MCF 10A (cell line): Measurements from ENCODE around the gene TRIM49B. TPM values are rescaled to one million over a fixed set of nuclear protein-coding genes. Genes with fewer than 3 reads are reported as not detected.
"Not testable (repeated sequence)": the region's sequence is repeated elsewhere in the genome, so short reads cannot be mapped to it uniquely, and the experiment has no call there.

Experiments
- Bru-seq: library from RNA; stranded (reverse); fragments of 400-500 nt; gene quantifications from one replicate; lab custom pipeline; 2021; lab: Mats Ljungman, UMichigan
- BruChase-seq, 2 experiments: library from RNA; stranded (reverse); fragments of 400-500 nt; gene quantifications; one replicate each; lab custom pipeline; 2021; lab: Mats Ljungman, UMichigan
- BruUV-seq: library from RNA; stranded (reverse); fragments of 400-500 nt; replicated peaks from 2 replicates; lab custom pipeline; 2021; lab: Mats Ljungman, UMichigan
- CTCF ChIA-PET: fragments of 300-600 bp; sonication (Branson Sonifier 250); formaldehyde crosslinking; extraction: SDS; loops from one replicate; lab custom pipeline; 2021; ENCODE audit warnings: antibody characterized with exemption, inconsistent platforms; lab: Yijun Ruan, JAX
- POLR2A ChIA-PET: fragments of 300-600, 350-650 bp; sonication (Branson Sonifier 250); formaldehyde crosslinking; extraction: SDS; loops from one replicate; lab custom pipeline; 2020; ENCODE audit warnings: antibody characterized with exemption, inconsistent platforms; lab: Yijun Ruan, JAX
- DNase-seq: peaks from one replicate; pipeline ENCODE4 v3.0.0-alpha.2; 2018; ENCODE audit not compliant: unreplicated experiment
- H3K27ac Mint-ChIP-seq: one replicate; pipeline ENCODE4 v1.8.0; 2022; ENCODE audit warnings: mild to moderate bottlenecking, low read depth, mixed read lengths; ENCODE audit not compliant: unreplicated experiment
- H3K27me3 Mint-ChIP-seq: one replicate; pipeline ENCODE4 v1.8.0; 2022; ENCODE audit warnings: mixed read lengths; ENCODE audit not compliant: insufficient read depth, unreplicated experiment
- H3K36me3 Mint-ChIP-seq: one replicate; pipeline ENCODE4 v1.8.0; 2022; ENCODE audit warnings: mild to moderate bottlenecking, moderate library complexity, mixed read lengths; ENCODE audit not compliant: insufficient read depth, unreplicated experiment
- H3K4me1 Mint-ChIP-seq: one replicate; pipeline ENCODE4 v1.8.0; 2022; ENCODE audit warnings: mixed read lengths; ENCODE audit not compliant: insufficient read depth, unreplicated experiment
- H3K4me3 Mint-ChIP-seq: one replicate; pipeline ENCODE4 v1.8.0; 2022; ENCODE audit warnings: mild to moderate bottlenecking, moderate library complexity, mixed read lengths; ENCODE audit not compliant: unreplicated experiment
- H3K9me3 Mint-ChIP-seq: one replicate; pipeline ENCODE4 v1.8.0; 2022; ENCODE audit warnings: mixed read lengths; ENCODE audit not compliant: unreplicated experiment
- intact Hi-C: fragments of 100-400 bp; cut with micrococcal nuclease; formaldehyde crosslinking; loops from 2 replicates; pipeline ENCODE4 v1.14.1; 2022
- long read RNA-seq: library from polyadenylated mRNA; stranded (forward); transcript quantifications from one replicate; pipeline ENCODE4 v2.0.0, GENCODE V29; 2022
- total RNA-seq: library from RNA; stranded (reverse); gene quantifications from 2 replicates; pipeline ENCODE4 v1.2.3, GENCODE V29; 2022

The TRIM49B gene
- total RNA-seq, result not detected in 2 replicates
- not detected for Bru-seq, nascent RNA
- not detected for BruChase-seq, experiment 1, labeled RNA remaining after a 6-hour chase
- BruChase-seq, experiment 2, labeled RNA remaining after a 2-hour chase, result not detected
- long read RNA-seq, result 0 reads

GRCh38 chr11:49028523-49028922 is at the start of gene TRIM49B:
TSS of gene TRIM49B (plus strand) at chr11:49028823. CDS start at chr11:49031600, 2,777 bp downstream.
- POLR2A ChIA-PET, intact Hi-C loops, H3K9me3 Mint-ChIP-seq, H3K36me3 Mint-ChIP-seq, DNase-seq, H3K4me1 Mint-ChIP-seq, H3K27ac Mint-ChIP-seq, H3K4me3 Mint-ChIP-seq, H3K27me3 Mint-ChIP-seq, BruUV-seq: not testable (repeated sequence)
- CTCF ChIA-PET, result interaction anchor here (0.6 kb wide), 1 partner anchor 192 kb away, joined by 4 read pairs; no protein-coding TSS in a partner anchor

GRCh38 chr11:48983785-48984184 is 44.8 kb upstream of the TRIM49B start, which contains the start of gene TRIM51G:
TSS of gene TRIM51G (minus strand) at chr11:48983885. CDS start at chr11:48981695, 2,190 bp downstream.
- intact Hi-C loops, H3K27ac Mint-ChIP-seq, H3K27me3 Mint-ChIP-seq, BruUV-seq, POLR2A ChIA-PET, DNase-seq, H3K36me3 Mint-ChIP-seq, H3K4me3 Mint-ChIP-seq, H3K9me3 Mint-ChIP-seq, H3K4me1 Mint-ChIP-seq: not testable (repeated sequence)
- CTCF ChIA-PET, result interaction anchor here (0.7 kb wide), 1 partner anchor 648 kb away, joined by 3 read pairs; no protein-coding TSS in a partner anchor

GRCh38 chr11:49048229-49048628 is 19.6 kb downstream of the TRIM49B start:
- POLR2A ChIA-PET, H3K27ac Mint-ChIP-seq, H3K4me3 Mint-ChIP-seq, BruUV-seq, CTCF ChIA-PET, H3K4me1 Mint-ChIP-seq, H3K36me3 Mint-ChIP-seq, H3K27me3 Mint-ChIP-seq, DNase-seq, H3K9me3 Mint-ChIP-seq, intact Hi-C loops: not testable (repeated sequence)

GRCh38 chr11:49049821-49050220 is 21.2 kb downstream of the TRIM49B start:
- CTCF ChIA-PET, intact Hi-C loops, POLR2A ChIA-PET: not testable (repeated sequence)

DNA sequence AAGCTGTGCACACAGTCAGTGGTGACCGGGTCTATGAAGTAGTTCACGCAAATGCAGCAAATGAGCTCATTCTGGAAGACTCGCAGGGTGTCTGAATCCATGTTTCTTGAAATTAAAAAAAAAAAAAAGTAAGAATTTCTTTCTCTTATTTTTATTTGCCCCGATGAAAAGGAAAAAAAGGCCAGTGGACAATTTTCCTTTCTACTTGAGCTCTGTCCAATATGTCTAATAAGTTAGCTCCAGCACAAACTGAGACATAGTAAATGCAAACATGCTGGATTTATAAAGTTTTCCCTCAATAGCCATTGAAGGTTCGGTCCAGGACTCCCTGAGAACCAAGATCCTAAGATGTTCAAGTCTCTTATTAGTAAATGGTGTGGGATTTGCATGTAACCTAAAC is 30.4 kb downstream of the TRIM49B start, which contains the start of gene TRIM64C:
Gene TRIM64C (minus strand): TSS at position 101 of the 400 bp plus-strand sequence. CDS start 0 bp downstream, at position 101.
- BruUV-seq, result not testable (repeated sequence)

More at GRCh38 chr11:49049821-49050220, 21.2 kb downstream of the TRIM49B start:
- H3K36me3 Mint-ChIP-seq, H3K4me3 Mint-ChIP-seq, H3K9me3 Mint-ChIP-seq, H3K27ac Mint-ChIP-seq, H3K27me3 Mint-ChIP-seq, BruUV-seq, H3K4me1 Mint-ChIP-seq, DNase-seq: not testable (repeated sequence)

DNA sequence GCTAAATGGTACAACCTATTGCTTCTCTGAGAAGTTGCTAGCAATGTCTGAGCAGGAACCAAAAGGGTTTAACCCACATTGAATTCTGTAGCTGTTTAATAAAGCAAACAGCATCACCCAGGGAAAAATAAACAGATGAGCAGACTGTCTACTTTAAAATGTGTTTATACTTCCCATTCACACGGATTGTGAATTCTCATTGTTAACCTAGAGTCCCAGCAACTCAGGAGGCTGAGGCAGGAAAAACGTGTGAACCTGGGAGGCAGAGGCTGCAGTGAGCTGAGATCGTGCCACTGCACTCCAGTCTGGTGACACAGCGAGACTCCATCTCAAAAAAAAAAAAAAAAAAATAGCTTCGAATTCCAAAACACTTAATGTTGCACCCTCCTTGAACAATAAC is 41.3 kb downstream of the TRIM49B start:
- H3K4me1 Mint-ChIP-seq, H3K9me3 Mint-ChIP-seq, intact Hi-C loops, H3K36me3 Mint-ChIP-seq, H3K27me3 Mint-ChIP-seq, POLR2A ChIA-PET, H3K27ac Mint-ChIP-seq, H3K4me3 Mint-ChIP-seq, BruUV-seq, CTCF ChIA-PET, DNase-seq: not testable (repeated sequence)

More for the DNA sequence above, 30.4 kb downstream of the TRIM49B start, which contains the start of gene TRIM64C:
- DNase-seq, H3K27ac Mint-ChIP-seq, H3K36me3 Mint-ChIP-seq, H3K27me3 Mint-ChIP-seq, CTCF ChIA-PET, H3K9me3 Mint-ChIP-seq, H3K4me1 Mint-ChIP-seq, intact Hi-C loops, H3K4me3 Mint-ChIP-seq: not testable (repeated sequence)
- POLR2A ChIA-PET, result interaction anchor here (0.6 kb wide), 2 partner anchors 19 to 59 kb away, joined by 3 to 4 read pairs; no protein-coding TSS in a partner anchor

Other genes starting within 250 kb of the TRIM49B start
- gene TRIM51G, start 44.9 kb upstream of the TRIM49B start, total RNA-seq, result not detected in 2 replicates
- not detected in 2 replicates for gene TRIM64C, start 30.3 kb downstream of the TRIM49B start, total RNA-seq
- gene FOLH1, start 179.8 kb downstream of the TRIM49B start, total RNA-seq, result not detected in 2 replicates